GM12873 (cell line): Measurements from ENCODE around the gene C4orf54.

Experiments used
- TF ChIP-seq, protein P1 (sequence below): IDR thresholded peaks from 2 replicates; pipeline ENCODE4 v1.5.1; 2012; ENCODE audit warnings: low read depth, mild to moderate bottlenecking, moderate library complexity, low read length, control low read depth; ENCODE audit not compliant: insufficient read depth; ENCODE audit errors: missing control alignments

Gene C4orf54

DNA sequence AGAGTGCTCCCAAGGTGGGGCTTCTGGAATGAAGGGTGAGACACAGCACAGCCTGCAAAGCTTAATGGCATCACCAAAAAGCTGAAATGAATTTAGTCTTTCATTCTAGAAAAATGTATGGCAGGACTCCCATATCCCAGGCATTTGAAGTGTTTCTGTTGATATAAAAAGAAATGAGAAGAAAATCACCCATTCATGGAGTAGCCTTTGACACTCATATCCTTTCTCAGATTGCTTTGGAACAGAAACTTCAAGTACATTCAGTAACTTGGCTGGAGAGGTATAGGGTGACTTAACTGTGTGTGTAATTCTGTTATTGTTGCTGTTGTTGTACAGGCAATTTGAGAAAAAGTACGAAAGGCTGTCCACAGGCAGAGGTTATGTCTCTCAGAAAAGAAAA, 35.3 kb downstream of the C4orf54 start:
- TF ChIP-seq, protein P1, sequence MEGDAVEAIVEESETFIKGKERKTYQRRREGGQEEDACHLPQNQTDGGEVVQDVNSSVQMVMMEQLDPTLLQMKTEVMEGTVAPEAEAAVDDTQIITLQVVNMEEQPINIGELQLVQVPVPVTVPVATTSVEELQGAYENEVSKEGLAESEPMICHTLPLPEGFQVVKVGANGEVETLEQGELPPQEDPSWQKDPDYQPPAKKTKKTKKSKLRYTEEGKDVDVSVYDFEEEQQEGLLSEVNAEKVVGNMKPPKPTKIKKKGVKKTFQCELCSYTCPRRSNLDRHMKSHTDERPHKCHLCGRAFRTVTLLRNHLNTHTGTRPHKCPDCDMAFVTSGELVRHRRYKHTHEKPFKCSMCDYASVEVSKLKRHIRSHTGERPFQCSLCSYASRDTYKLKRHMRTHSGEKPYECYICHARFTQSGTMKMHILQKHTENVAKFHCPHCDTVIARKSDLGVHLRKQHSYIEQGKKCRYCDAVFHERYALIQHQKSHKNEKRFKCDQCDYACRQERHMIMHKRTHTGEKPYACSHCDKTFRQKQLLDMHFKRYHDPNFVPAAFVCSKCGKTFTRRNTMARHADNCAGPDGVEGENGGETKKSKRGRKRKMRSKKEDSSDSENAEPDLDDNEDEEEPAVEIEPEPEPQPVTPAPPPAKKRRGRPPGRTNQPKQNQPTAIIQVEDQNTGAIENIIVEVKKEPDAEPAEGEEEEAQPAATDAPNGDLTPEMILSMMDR, result no peak

DNA sequence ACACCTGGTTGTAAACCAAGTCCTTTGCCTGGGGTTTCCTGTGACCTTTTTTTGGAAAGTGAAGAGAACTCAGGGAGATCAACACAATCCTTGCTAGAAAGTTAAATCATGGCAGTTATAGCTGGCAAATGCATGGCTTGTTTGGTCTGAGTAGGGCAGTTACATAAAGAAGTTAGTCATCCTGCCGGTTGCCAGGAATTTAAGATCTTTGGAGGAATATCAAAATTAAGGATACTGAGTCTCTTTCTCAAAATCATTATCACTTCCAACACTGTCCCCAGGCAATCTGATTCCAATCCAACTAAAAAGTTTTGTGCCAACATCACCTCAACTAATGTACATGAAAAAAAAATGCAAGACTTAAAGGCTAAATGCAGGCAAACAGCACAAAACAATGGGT, 40.3 kb downstream of the C4orf54 start:
- TF ChIP-seq, protein P1, result no peak

DNA sequence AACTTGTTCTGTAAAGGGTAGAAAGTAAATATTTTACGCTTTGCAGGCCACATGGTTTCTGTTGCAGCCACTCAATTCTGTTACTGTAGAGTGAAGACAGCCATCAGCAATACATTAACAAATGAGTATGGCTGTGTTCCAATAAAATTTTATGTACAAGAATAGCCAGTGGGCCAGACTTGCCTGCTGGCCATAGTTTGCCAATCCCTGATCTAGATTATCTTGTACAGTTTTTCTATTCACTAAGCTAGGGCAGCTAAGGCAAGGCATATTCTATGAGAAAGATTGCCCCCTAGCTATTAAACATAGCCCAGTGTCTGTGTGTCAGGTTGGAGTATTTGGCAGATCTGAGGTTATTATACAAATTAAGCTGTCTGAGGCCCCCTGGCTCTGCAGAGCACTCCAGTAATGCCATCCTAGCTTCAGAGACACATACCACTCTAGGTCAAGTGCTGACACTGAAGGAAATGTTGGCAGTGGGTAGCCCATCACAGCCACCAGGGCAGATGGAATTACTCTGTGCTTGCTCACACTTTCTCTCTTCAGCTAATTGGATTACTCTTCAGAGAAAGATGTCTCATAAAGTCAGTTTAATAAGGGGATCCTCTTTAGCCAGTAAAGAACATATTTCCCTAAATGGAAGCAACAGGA, 42.3 kb downstream of the C4orf54 start:
- TF ChIP-seq, protein P1, result no peak

DNA sequence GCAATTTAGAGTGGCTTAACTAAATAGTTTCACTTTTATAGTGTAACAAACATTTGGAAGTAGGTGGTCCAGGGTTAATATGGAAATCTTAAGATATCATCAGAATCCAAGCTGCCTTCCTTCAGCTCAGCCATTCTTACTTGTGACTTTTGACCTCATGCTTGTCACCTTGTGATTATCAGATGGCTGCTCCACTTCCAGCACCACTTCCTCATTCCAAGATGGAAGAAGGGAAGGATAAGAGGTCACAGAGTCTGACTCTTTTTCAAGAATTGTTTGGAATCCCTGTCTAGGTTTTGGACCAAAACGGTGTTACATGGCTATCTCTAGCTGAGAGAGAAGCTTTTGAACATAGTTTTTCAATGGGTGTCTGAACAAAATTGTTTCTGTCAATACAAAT, 43.1 kb downstream of the C4orf54 start:
- TF ChIP-seq, protein P1, result no peak

DNA sequence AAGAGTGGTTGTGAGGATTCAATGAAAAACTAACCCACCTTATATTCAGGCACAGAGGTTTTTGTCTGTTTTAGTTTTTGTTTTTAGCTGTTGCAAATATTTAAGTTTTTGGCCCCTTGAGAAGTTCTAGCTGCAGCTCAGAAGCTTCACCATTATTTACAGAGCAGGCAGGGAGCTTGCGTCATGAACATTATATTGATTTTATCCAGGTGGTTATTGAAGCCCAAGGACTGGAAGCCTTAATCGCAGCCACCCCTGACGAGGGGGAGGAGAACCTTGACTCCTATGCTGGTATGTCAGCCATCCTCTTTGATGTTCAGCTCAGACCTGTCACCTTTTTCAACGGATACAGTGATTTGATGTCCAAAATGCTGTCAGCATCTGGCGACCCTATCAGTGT, 44.9 kb downstream of the C4orf54 start:
- TF ChIP-seq, protein P1, result no peak

DNA sequence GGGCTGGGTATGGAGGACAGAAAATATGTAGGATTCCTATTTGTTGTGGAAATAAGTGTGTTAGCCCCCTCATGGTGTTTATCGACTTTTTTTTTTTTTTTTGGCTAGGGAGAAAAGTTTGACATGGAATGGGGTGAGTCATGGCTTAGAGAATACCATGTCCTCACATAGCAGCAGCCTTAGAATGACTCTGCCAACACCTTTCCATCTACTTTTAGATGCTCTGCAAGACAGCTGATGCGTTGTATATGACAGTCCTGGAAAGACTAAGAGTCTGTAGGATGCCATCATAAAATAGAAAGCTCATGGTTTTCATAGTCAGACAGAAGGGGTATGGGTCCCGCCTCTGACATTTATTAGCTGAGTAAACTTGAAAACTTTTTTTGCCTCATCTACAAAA, 45.3 kb downstream of the C4orf54 start:
- TF ChIP-seq, protein P1, result no peak

DNA sequence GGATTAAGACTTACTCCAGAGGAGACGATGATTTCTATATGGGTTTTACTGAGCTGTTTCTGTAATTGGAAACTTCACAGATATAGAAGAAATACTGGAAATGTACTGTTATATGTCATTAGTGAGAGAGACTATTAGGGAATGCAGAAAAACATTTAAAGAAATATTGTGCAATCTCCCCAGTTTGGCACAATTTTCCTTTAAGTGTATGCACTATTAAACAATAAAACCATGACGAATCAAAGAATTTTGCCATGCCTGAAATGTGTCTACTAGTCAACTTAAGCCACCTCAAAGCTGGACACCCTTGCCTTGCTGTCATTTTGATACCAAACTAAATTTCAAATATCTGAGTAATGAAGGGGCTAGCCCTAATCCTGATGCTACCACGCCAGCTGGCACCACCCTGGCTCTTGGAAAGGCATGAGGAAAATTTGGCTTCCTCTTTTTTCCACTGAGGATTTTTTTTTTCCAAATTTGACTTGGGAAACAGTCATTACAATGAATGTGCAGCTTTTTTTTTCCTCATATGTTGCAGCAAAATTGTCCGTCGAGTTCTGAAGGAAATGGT, 46.9 kb downstream of the C4orf54 start:
- TF ChIP-seq, protein P1, result no peak

DNA sequence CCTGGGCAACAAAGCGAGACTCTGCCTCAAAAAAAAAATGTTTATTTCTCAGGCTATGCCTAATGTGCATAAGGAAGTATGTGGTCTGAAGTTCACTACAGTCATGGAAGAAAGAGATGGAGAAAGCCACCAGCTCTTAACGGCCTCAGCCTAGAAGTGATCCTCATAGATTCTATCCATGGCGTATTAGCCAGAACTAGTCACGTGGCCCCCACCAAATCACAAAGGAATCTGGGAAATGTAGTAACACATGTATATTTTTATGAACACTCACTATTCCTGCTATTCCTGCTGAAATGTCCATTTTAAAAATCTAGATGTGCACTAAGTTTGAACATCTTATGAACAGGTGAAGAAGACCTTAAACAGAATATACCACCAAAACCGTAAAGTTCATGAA, 49.2 kb downstream of the C4orf54 start:
- TF ChIP-seq, protein P1, result no peak
